WI38 (cell line): ENCODE data around the gene PPP1R16B.

Experiments used
- H3K4me3 ChIP-seq: 2 replicates; pipeline ENCODE4 v1.5.1; 2011; ENCODE audit warnings: low read depth, mild to moderate bottlenecking, control low read depth, low read length
- CTCF ChIP-seq: IDR thresholded peaks from 2 replicates; pipeline ENCODE4 v1.5.1; 2012; ENCODE audit warnings: low read depth, mild to moderate bottlenecking, control low read depth, low read length

PPP1R16B gene

DNA sequence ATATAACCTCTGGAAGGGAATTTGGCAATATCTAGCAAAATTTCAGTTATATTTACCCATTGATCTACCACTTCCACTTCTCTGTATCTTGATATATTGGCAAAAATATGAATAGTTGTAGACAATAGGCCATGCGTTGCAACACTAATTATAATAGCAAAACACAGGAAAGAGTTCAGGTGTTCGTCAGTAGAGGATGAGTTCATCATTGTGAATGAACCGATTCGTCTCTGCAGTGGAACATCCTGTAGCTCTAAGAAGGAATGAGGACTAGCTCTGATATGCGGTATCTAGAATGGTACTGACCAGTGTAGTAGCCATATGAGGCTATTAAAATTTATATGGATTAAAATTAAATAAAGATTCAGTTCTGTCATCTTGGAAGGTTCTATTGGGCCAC is 129.0 kb downstream of the PPP1R16B start:
- H3K4me3 ChIP-seq = no peak overlapping the region
- TF ChIP-seq CTCF = no peak

GRCh38 chr20:38935285-38935684 is 129.8 kb downstream of the PPP1R16B start:
- no peak for TF ChIP-seq CTCF
- H3K4me3 ChIP-seq = no peak overlapping the region

DNA sequence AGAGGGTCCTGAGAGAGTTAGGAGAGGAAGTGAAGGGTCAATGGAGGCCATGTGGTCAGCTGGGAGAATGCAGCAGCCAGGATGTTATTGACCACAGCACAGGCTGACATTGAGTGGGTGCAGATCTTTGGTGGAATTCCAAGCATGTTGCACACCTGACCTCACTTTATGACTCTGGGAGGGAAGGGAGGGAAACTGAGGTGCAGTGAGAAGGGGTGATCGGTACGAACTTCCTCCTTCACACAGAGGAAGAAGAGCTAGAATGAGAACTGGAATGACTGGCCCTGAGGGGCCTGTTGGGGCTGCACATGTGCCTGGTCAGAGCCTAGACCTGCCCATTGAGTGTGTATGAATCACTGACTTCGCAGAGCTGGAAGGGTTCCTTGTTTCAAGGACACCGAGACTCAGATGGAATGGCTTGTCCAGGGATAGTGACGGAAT is 130.5 kb downstream of the PPP1R16B start:
- no peak for TF ChIP-seq CTCF
- H3K4me3 ChIP-seq = no peak overlapping the region

GRCh38 chr20:38937000-38937399 is 131.5 kb downstream of the PPP1R16B start:
- H3K4me3 ChIP-seq = no peak overlapping the region
- TF ChIP-seq CTCF = no peak

- H3K4me3 ChIP-seq = no peak overlapping the region
- TF ChIP-seq CTCF = no peak
These were observed 132.5 kb downstream of the PPP1R16B start for GRCh38 chr20:38937978-38938473.

DNA sequence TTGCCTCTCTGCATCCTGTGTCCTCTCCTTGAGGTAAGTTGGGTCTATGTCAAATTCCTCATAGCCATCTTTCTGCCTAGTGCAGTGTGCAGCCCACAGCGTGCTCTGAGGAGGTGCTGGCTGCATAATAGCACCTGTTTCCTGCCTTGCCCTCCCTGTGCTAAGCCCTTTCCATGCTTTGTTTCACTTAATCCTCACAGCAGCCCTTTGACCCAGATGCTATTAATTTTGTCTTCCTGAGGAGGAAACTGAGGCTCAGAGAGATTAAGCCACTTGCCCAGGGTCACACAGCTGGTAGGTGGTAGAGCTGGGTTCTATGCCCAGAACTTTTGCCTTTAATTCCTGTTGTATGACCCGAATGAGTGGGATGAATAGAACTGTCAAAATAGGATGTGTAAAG is 134.2 kb downstream of the PPP1R16B start:
- H3K4me3 ChIP-seq = no peak overlapping the region
- no peak for TF ChIP-seq CTCF

DNA sequence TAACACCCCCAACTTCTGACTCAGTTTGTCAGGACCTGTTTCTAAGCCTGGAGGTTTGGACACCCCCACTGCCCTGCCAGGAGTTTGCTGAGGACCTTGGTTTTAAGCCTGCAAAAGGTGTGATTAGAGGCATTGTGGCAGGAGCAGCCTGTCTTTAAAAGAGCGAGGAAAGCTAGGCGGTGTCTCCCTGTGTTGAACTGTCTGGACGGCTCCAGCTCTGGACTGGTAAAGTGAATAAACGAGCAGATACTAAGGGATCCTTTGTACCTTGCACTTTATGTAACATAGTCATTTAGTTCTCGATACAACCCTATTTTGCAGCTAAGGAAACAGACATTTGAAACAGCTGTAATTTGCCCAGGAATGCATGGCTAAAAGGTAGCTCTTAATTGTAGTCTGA is 135.1 kb downstream of the PPP1R16B start:
- no peak overlapping the region for H3K4me3 ChIP-seq
- no peak for TF ChIP-seq CTCF
